WERI-Rb-1 (cell line): Measurements from ENCODE around the gene RPTOR.

Experiments
- DNase-seq: peaks from one replicate; pipeline ENCODE4 v3.0.0-alpha.2; 2020
- H3K27ac ChIP-seq: fragments of 250-450 bp; sonication (Bioruptor Pico); 2 replicates; pipeline ENCODE4 v1.5.1; 2020; ENCODE audit warnings: mild to moderate bottlenecking, moderate library complexity
- H3K27me3 ChIP-seq: fragments of 250-450 bp; sonication (Bioruptor Pico); 2 replicates; pipeline ENCODE4 v1.5.1; 2021; ENCODE audit warnings: mild to moderate bottlenecking, low read depth, moderate library complexity; ENCODE audit not compliant: insufficient read depth, severe bottlenecking
- H3K36me3 ChIP-seq: fragments of 250-450 bp; sonication (Bioruptor Pico); 2 replicates; pipeline ENCODE4 v1.5.1; 2020; ENCODE audit warnings: mild to moderate bottlenecking, moderate library complexity
- H3K4me3 ChIP-seq: 2 replicates; pipeline ENCODE4 v1.5.1; 2011; ENCODE audit warnings: low read depth, mild to moderate bottlenecking, control low read depth, low read length
- H3K9me3 ChIP-seq: fragments of 250-450 bp; sonication (Bioruptor Pico); 2 replicates; pipeline ENCODE4 v1.5.1; 2021; ENCODE audit warnings: mild to moderate bottlenecking, moderate library complexity; ENCODE audit not compliant: severe bottlenecking
- TF ChIP-seq, protein P1 (sequence below): IDR thresholded peaks from 2 replicates; pipeline ENCODE4 v1.5.1; 2011; ENCODE audit warnings: low read depth, mild to moderate bottlenecking, control low read depth, inconsistent platforms, low read length

RPTOR gene

DNA sequence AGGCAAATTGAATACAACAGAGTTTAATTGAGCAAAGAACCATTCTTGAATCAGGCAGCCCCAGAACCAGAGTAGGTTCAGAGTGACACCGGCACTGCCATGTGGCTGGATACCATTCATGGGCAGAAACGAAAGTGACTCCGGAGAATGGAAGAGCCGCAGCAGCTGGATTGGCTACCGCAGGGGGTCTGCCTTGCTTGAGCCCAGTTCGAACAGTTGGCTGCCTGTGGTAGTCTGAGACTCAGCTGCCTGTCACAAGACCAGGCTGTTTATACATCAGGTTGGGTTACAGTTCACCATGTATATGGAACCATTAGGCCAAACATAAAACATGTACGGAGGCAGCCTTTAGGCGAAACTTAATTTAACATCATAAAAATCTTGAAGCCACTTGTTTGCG lies 241.8 kb downstream of the RPTOR start:
- Histone ChIP-seq H3K36me3 (peaks cover 11% of the 10 kb centered on the region), H3K27me3 (no peaks in the 10 kb centered on the region), H3K4me3 (no peak overlapping the region), H3K27ac (no peak overlapping the region), H3K9me3 (no peaks in the 10 kb centered on the region)
- TF ChIP-seq, protein P1, sequence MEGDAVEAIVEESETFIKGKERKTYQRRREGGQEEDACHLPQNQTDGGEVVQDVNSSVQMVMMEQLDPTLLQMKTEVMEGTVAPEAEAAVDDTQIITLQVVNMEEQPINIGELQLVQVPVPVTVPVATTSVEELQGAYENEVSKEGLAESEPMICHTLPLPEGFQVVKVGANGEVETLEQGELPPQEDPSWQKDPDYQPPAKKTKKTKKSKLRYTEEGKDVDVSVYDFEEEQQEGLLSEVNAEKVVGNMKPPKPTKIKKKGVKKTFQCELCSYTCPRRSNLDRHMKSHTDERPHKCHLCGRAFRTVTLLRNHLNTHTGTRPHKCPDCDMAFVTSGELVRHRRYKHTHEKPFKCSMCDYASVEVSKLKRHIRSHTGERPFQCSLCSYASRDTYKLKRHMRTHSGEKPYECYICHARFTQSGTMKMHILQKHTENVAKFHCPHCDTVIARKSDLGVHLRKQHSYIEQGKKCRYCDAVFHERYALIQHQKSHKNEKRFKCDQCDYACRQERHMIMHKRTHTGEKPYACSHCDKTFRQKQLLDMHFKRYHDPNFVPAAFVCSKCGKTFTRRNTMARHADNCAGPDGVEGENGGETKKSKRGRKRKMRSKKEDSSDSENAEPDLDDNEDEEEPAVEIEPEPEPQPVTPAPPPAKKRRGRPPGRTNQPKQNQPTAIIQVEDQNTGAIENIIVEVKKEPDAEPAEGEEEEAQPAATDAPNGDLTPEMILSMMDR, result no peak
- no peak for DNase-seq

DNA sequence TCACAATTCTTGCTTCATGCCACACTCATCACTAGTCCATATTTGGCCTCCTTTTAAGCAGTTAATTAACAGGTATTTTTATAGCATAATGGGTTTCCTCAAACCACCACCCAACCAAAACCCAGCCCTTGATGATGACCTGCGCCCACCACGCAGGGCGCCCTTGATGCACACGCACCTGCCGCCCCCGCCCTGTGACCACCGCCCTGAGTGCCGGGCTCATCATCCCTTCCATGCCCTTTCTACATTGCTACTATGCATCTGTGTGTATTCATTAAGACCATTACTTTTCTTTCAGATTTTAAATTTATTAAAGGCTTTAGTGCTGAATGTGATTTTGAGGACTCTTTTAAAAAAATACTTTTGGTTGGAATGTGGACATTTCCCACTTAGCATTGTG lies 242.2 kb downstream of the RPTOR start:
- no peak for DNase-seq
- no peaks in the 10 kb centered on the region for H3K27me3 ChIP-seq
- no peak overlapping the region for H3K4me3 ChIP-seq
- H3K36me3 ChIP-seq, result peaks cover 15% of the 10 kb centered on the region
- no peaks in the 10 kb centered on the region for H3K9me3 ChIP-seq
- TF ChIP-seq, protein P1, result no peak
- no peak overlapping the region for H3K27ac ChIP-seq

DNA sequence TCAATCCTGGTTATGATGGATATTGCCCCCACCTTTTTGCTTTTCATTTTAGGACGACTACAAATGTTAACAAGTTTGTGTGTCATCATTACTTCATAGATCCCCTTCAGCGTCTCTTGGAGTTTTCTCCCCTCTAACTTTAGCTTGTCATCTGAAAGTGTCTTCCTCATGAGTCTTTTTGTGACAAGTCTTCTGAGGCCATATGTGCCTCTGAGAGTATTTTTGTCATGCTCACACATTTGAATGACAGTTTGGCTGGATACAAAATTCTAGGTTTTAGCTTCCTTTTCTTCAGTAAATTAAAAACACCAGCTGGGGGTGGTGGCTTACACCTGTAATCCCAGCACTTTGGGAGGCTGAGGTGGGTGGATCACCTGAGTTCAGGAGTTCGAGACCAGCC lies 243.2 kb downstream of the RPTOR start:
- Histone ChIP-seq H3K36me3 (peaks cover 21% of the 10 kb centered on the region), H3K27me3 (no peaks in the 10 kb centered on the region), H3K9me3 (no peaks in the 10 kb centered on the region), H3K4me3 (no peak overlapping the region), H3K27ac (no peak overlapping the region)
- TF ChIP-seq, protein P1, result no peak
- no peak for DNase-seq

- Histone ChIP-seq H3K4me3 (no peak overlapping the region), H3K27ac (no peak overlapping the region)
- no peak for DNase-seq
These were observed 244.8 kb downstream of the RPTOR start for GRCh38 chr17:80789356-80789902.

DNA sequence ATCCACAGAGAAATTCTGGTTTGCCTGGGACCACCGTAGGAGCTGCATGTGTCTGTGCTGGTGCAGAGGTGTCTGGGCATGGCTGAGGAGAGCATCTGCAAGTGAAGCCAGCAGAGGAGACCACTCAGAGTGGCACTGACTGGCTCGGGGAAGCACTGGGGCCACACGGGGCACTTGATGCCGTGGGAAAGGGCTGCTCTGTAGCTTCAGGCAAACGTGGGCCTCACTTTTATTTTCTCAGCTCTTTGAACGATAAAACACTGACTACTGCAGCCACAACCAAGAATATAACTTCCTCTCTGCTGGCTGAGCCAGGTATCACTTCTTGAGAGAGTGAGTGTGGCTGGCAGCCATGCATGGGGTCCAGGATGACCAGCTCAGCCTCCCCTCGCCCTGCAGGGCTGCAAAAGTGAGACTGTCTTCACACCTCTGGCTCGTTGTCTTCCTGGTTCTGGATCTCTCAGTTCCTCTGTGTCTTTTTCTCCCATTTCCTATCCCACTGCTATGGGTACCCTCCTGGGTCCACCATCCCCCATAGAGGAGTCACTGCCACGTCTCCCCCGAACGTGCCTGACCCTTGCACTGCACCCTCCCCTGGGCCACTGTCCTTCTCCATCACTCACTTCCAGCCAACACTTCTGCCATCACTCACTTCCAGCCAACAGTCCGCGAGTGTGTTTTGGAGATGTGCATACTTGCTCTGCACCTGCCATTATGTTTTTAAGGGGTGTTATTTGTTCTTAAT lies 245.6 kb downstream of the RPTOR start:
- H3K9me3 ChIP-seq, result no peaks in the 10 kb centered on the region
- H3K36me3 ChIP-seq, result peaks cover 33% of the 10 kb centered on the region
- no peaks in the 10 kb centered on the region for H3K27me3 ChIP-seq
- H3K4me3 ChIP-seq, result no peak overlapping the region
- DNase-seq, result no peak
- TF ChIP-seq, protein P1, result no peak
- no peak overlapping the region for H3K27ac ChIP-seq

More at GRCh38 chr17:80789356-80789902, 244.8 kb downstream of the RPTOR start:
- no peaks in the 10 kb centered on the region for H3K9me3 ChIP-seq
- TF ChIP-seq, protein P1, result no peak
- no peaks in the 10 kb centered on the region for H3K27me3 ChIP-seq
- H3K36me3 ChIP-seq, result peaks cover 32% of the 10 kb centered on the region
